Caco-2 (cell line): ENCODE data around the gene LBX1. TPM values are rescaled to one million over a fixed set of nuclear protein-coding genes. Genes with fewer than 3 reads are reported as not detected.
A peak's percentile ranks its signal among the peaks of the same experiment; 100 is the strongest.

ENCODE experiments used
- Bru-seq: library from RNA; stranded (reverse); fragments of 400-500 nt; gene quantifications from one replicate; lab custom pipeline; 2021; lab: Mats Ljungman, UMichigan
- BruChase-seq, 2 experiments: library from RNA; stranded (reverse); fragments of 400-500 nt; gene quantifications; one replicate each; lab custom pipeline; 2021; lab: Mats Ljungman, UMichigan
- BruUV-seq: library from RNA; stranded (reverse); fragments of 400-500 nt; replicated peaks from 2 replicates; lab custom pipeline; 2021; lab: Mats Ljungman, UMichigan
- CTCF ChIA-PET: fragments of 300-600 bp; sonication (Branson Sonifier 250); formaldehyde crosslinking; loops from one replicate; lab custom pipeline; 2022; ENCODE audit warnings: antibody characterized with exemption; lab: Charles Lee
- POLR2A ChIA-PET: fragments of 300-600 bp; sonication (Branson Sonifier 250); formaldehyde crosslinking; loops from one replicate; lab custom pipeline; 2022; ENCODE audit warnings: antibody characterized with exemption; lab: Charles Lee
- DNase-seq, 2 experiments: peaks; one replicate each; pipeline versions ENCODE4 v3.0.0 to v3.0.0-alpha.2; 2020 to 2022
- H3K27me3 ChIP-seq: replicated peaks from 2 replicates; pipeline ENCODE4 v1.6.0; 2011; ENCODE audit warnings: low read length; ENCODE audit not compliant: control insufficient read depth, insufficient read depth
- H3K36me3 ChIP-seq: 2 replicates; pipeline ENCODE4 v1.5.1; 2011; ENCODE audit warnings: low read length; ENCODE audit not compliant: control insufficient read depth, insufficient read depth
- H3K4me1 ChIP-seq: fragments of 250-450 bp; sonication (Bioruptor Pico); 2 replicates; pipeline ENCODE4 v1.5.1; 2020; ENCODE audit warnings: mild to moderate bottlenecking
- H3K4me3 ChIP-seq: 2 replicates; pipeline ENCODE4 v1.5.1; 2011; ENCODE audit warnings: low read depth, mild to moderate bottlenecking, control low read depth, low read length
- H3K9me3 ChIP-seq: fragments of 250-450 bp; sonication (Bioruptor Pico); 2 replicates; pipeline ENCODE4 v1.5.1; 2020; ENCODE audit warnings: mild to moderate bottlenecking, moderate library complexity
- H3K27ac Mint-ChIP-seq: one replicate; pipeline ENCODE4 v1.8.0; 2022; ENCODE audit warnings: mixed read lengths; ENCODE audit not compliant: unreplicated experiment
- H3K27me3 Mint-ChIP-seq: one replicate; pipeline ENCODE4 v1.8.0; 2022; ENCODE audit warnings: mixed read lengths; ENCODE audit not compliant: insufficient read depth, unreplicated experiment
- H3K36me3 Mint-ChIP-seq: one replicate; pipeline ENCODE4 v1.8.0; 2022; ENCODE audit warnings: mild to moderate bottlenecking, mixed read lengths; ENCODE audit not compliant: insufficient read depth, unreplicated experiment
- H3K4me1 Mint-ChIP-seq: one replicate; pipeline ENCODE4 v1.8.0; 2022; ENCODE audit warnings: low read depth, mixed read lengths; ENCODE audit not compliant: unreplicated experiment
- H3K4me3 Mint-ChIP-seq: one replicate; pipeline ENCODE4 v1.8.0; 2022; ENCODE audit warnings: mild to moderate bottlenecking, moderate library complexity, mixed read lengths; ENCODE audit not compliant: unreplicated experiment
- H3K9me3 Mint-ChIP-seq: one replicate; pipeline ENCODE4 v1.8.0; 2022; ENCODE audit warnings: mixed read lengths; ENCODE audit not compliant: unreplicated experiment
- CTCF ChIP-seq, 2 experiments: fragments of 200-600 bp in 1 of 2; IDR thresholded peaks; 1 replicate in 1 of 2; 2 replicates in 1 of 2; pipeline versions ENCODE4 v1.5.1 to v1.8.0; 2011 to 2022; ENCODE audit warnings: antibody characterized with exemption in 1 of 2, control low read depth in 1 of 2, inconsistent platforms in 1 of 2, low read depth in 1 of 2, low read length in 1 of 2, mild to moderate bottlenecking in 1 of 2, moderate library complexity in 1 of 2; ENCODE audit not compliant: insufficient read depth in 1 of 2, severe bottlenecking in 1 of 2, unreplicated experiment in 1 of 2
- intact Hi-C: fragments of 100-400 bp; cut with micrococcal nuclease; formaldehyde crosslinking; loops from one replicate; pipeline ENCODE4 v1.10.0; 2022; ENCODE audit not compliant: unreplicated experiment
- long read RNA-seq: library from polyadenylated mRNA; stranded (forward); transcript quantifications from one replicate; pipeline ENCODE4 v2.0.0, GENCODE V29; 2022
- total RNA-seq: library from RNA; stranded (reverse); gene quantifications from 2 replicates; pipeline ENCODE4 v1.2.3, GENCODE V29; 2022

Gene LBX1
- total RNA-seq: not detected in 2 replicates
- Bru-seq, nascent RNA: not detected
- not detected for BruChase-seq, experiment 1, labeled RNA remaining after a 2-hour chase
- BruChase-seq, experiment 2, labeled RNA remaining after a 6-hour chase: not detected
- long read RNA-seq: 0 reads

- H3K4me1 ChIP-seq: peaks cover 12% of the 10 kb centered on the region; the same call in 1 of the 2 replicates
- H3K4me3 ChIP-seq: peak within 1 kb of the TSS; percentile 21
- no peak for DNase-seq
- peaks cover 16% of the 10 kb centered on the region for H3K27me3 ChIP-seq
- no peaks in the 10 kb centered on the region for H3K36me3 ChIP-seq
- ChIA-PET POLR2A (no interaction called here), CTCF (interaction anchor here (2.7 kb wide), 1 partner anchor 16 kb away, joined by 6 read pairs; no protein-coding TSS in a partner anchor)
- Mint-ChIP-seq H3K36me3 (no peaks in the 10 kb centered on the region), H3K4me1 (peaks cover 14% of the 10 kb centered on the region), H3K27me3 (peaks cover 54% of the 10 kb centered on the region), H3K4me3 (peak within 1 kb of the TSS; percentile 64), H3K9me3 (no peaks in the 10 kb centered on the region), H3K27ac (no peak within 1 kb of the TSS)
- intact Hi-C loops: no loop called here
- BruUV-seq: no TSS peak
- TF ChIP-seq CTCF (IDR thresholded peaks at IDR 0.05; ENCODE audit: insufficient read depth in 1 of 2, low read depth in 1 of 2, low read length in 1 of 2, severe bottlenecking in 1 of 2, unreplicated experiment in 1 of 2): no peak
- no peaks in the 10 kb centered on the region for H3K9me3 ChIP-seq
Measured at GRCh38 chr10:101229266-101230182, at the start of gene LBX1. LBX1 (minus strand) TSS chr10:101229463; CDS start chr10:101228815, 648 bp downstream.

GRCh38 chr10:101273741-101274140 lies 44.5 kb upstream of the LBX1 start:
- no peak overlapping the region for H3K4me3 ChIP-seq
- H3K4me3 Mint-ChIP-seq: no peak overlapping the region
- no peak for TF ChIP-seq CTCF (IDR thresholded peaks at IDR 0.05; ENCODE audit: insufficient read depth in 1 of 2, low read depth in 1 of 2, low read length in 1 of 2, severe bottlenecking in 1 of 2, unreplicated experiment in 1 of 2)
- intact Hi-C loops: loop anchor here (2.0 kb wide), 1 partner anchor 17 kb away; no protein-coding TSS in a partner anchor
- H3K36me3 ChIP-seq: no peaks in the 10 kb centered on the region
- no peaks in the 10 kb centered on the region; the same call in 1 of the 2 replicates for H3K27me3 ChIP-seq
- no peak for DNase-seq
- ChIA-PET CTCF (interaction anchor here (1.0 to 1.3 kb wide), 4 partner anchors 9 to 17 kb away, joined by 3 to 8 read pairs (median 4); no protein-coding TSS in a partner anchor), POLR2A (no interaction called here)
- no peaks in the 10 kb centered on the region for H3K36me3 Mint-ChIP-seq
- H3K4me1 ChIP-seq: no peaks in the 10 kb centered on the region
- peaks cover 11% of the 10 kb centered on the region for H3K27me3 Mint-ChIP-seq
- H3K9me3 Mint-ChIP-seq: no peaks in the 10 kb centered on the region
- H3K27ac Mint-ChIP-seq: no peak overlapping the region
- H3K9me3 ChIP-seq: no peaks in the 10 kb centered on the region
- no TSS peak for BruUV-seq
- H3K4me1 Mint-ChIP-seq: peaks cover 6% of the 10 kb centered on the region

GRCh38 chr10:101273330-101273729 lies 44.1 kb upstream of the LBX1 start:
- no peak for DNase-seq
- no peak overlapping the region for H3K4me3 Mint-ChIP-seq

More at GRCh38 chr10:101273330-101273729, 44.1 kb upstream of the LBX1 start:
- no TSS peak for BruUV-seq
- Histone ChIP-seq H3K4me3 (no peak overlapping the region), H3K36me3 (no peaks in the 10 kb centered on the region), H3K27me3 (no peaks in the 10 kb centered on the region; the same call in 1 of the 2 replicates), H3K4me1 (no peaks in the 10 kb centered on the region), H3K9me3 (no peaks in the 10 kb centered on the region)
- TF ChIP-seq CTCF (IDR thresholded peaks at IDR 0.05; ENCODE audit: insufficient read depth in 1 of 2, low read depth in 1 of 2, low read length in 1 of 2, severe bottlenecking in 1 of 2, unreplicated experiment in 1 of 2): no peak
- Mint-ChIP-seq H3K36me3 (no peaks in the 10 kb centered on the region), H3K27ac (no peak overlapping the region), H3K27me3 (peaks cover 11% of the 10 kb centered on the region), H3K9me3 (no peaks in the 10 kb centered on the region), H3K4me1 (peaks cover 6% of the 10 kb centered on the region)
- ChIA-PET CTCF (interaction anchor here (0.7 to 1.3 kb wide), 3 partner anchors 13 to 134 kb away, joined by 3 to 8 read pairs (median 3); no protein-coding TSS in a partner anchor), POLR2A (no interaction called here)
- intact Hi-C loops: loop anchor here (2.0 kb wide), 1 partner anchor 17 kb away; no protein-coding TSS in a partner anchor
